MM.1S (cell line): ENCODE data around the gene HPS4.

Experiments used
- DNase-seq: peaks from one replicate; pipeline ENCODE4 v3.0.0-alpha.2; 2015
- H2AFZ ChIP-seq: fragments of 300-600 bp; sonication (generic); 2 replicates; pipeline ENCODE4 v1.6.0; 2016; ENCODE audit warnings: antibody characterized with exemption, low read length
- H3F3A ChIP-seq: fragments of 300-600 bp; sonication (generic); 2 replicates; pipeline ENCODE4 v1.6.1; 2016; ENCODE audit warnings: mild to moderate bottlenecking, antibody characterized with exemption, low read length, moderate library complexity, mixed read lengths; ENCODE audit not compliant: insufficient read depth
- H3K27ac ChIP-seq: fragments of 300-600 bp; sonication (generic); 2 replicates; pipeline ENCODE4 v1.5.1; 2016; ENCODE audit warnings: mild to moderate bottlenecking, low read length
- H3K27me3 ChIP-seq: fragments of 300-600 bp; sonication (generic); replicated peaks from 2 replicates; pipeline ENCODE4 v1.6.0; 2016; ENCODE audit warnings: low read length; ENCODE audit not compliant: insufficient read depth
- H3K36me3 ChIP-seq: fragments of 300-600 bp; sonication (generic); replicated peaks from 2 replicates; pipeline ENCODE4 v1.6.1; 2016; ENCODE audit warnings: mild to moderate bottlenecking, low read length, mixed read lengths; ENCODE audit not compliant: insufficient read depth
- H3K4me1 ChIP-seq: fragments of 300-600 bp; sonication (generic); 2 replicates; pipeline ENCODE4 v1.6.1; 2016; ENCODE audit warnings: low read length, mixed read lengths
- H3K4me2 ChIP-seq: fragments of 300-600 bp; sonication (generic); 2 replicates; pipeline ENCODE4 v1.6.0; 2016; ENCODE audit warnings: low read depth, low read length
- H3K4me3 ChIP-seq: fragments of 300-600 bp; sonication (generic); 2 replicates; pipeline ENCODE4 v1.5.1; 2016; ENCODE audit warnings: low read length, mixed read lengths
- H3K79me2 ChIP-seq: fragments of 300-600 bp; sonication (generic); 2 replicates; pipeline ENCODE4 v1.6.1; 2016; ENCODE audit warnings: mixed run types, low read length, mixed read lengths
- H3K9ac ChIP-seq: fragments of 300-600 bp; sonication (generic); 2 replicates; pipeline ENCODE4 v1.6.1; 2016; ENCODE audit warnings: low read length, mixed read lengths
- H3K9me2 ChIP-seq: fragments of 300-600 bp; sonication (generic); replicated peaks from 2 replicates; pipeline ENCODE4 v1.6.1; 2016; ENCODE audit warnings: mild to moderate bottlenecking, low read length, mixed read lengths; ENCODE audit not compliant: insufficient read depth
- H3K9me3 ChIP-seq: fragments of 300-600 bp; sonication (generic); replicated peaks from 2 replicates; pipeline ENCODE4 v1.6.1; 2016; ENCODE audit warnings: mild to moderate bottlenecking, low read length, mixed read lengths; ENCODE audit not compliant: insufficient read depth
- H4K20me1 ChIP-seq: fragments of 300-600 bp; sonication (generic); 2 replicates; pipeline ENCODE4 v1.6.1; 2016; ENCODE audit warnings: mild to moderate bottlenecking, low read length, moderate library complexity, mixed read lengths; ENCODE audit not compliant: insufficient read depth
- EZH2 ChIP-seq: fragments of 300-600 bp; sonication (generic); optimal IDR thresholded peaks from 2 replicates; pipeline ENCODE3; 2017; ENCODE audit warnings: low read depth, mild to moderate bottlenecking, antibody characterized with exemption, low read length, mixed read lengths
- EZH2phosphoT487 ChIP-seq: fragments of 300-600 bp; sonication (generic); IDR thresholded peaks from 2 replicates; pipeline ENCODE4 v1.6.1; 2018; ENCODE audit warnings: antibody characterized with exemption, low read length
- TF ChIP-seq, protein P1 (sequence below): fragments of 300-600 bp; sonication (generic); IDR thresholded peaks from 2 replicates; pipeline ENCODE4 v1.5.1; 2016; ENCODE audit warnings: antibody characterized with exemption, low read length, mixed read lengths

HPS4 gene

DNA sequence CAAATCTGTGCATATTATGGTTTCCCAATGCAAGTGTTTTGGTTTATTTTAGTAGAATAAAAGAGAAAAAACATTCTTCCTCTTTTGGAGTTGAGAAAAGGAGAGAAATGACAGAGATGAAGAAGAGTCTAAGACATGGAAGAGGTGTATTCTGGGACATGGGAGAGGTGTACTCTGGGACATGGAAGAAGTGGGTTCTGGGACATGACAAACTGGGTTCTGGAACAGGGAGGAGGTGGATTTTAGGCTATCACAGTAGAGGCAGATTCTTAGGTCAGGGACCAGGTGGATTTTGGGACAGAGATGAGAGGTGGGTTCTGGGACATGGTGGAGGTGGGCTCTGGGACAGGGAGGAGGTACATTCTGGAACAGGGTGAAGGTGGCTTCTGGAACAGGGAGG is 56.7 kb downstream of the HPS4 start:
- Histone ChIP-seq H3K27me3 (no peaks in the 10 kb centered on the region), H3K9me3 (no peaks in the 10 kb centered on the region), H3K36me3 (no peaks in the 10 kb centered on the region), H3K9me2 (no peaks in the 10 kb centered on the region), H3K27ac (no peak overlapping the region), H2AFZ (no peak overlapping the region), H3K9ac (no peak overlapping the region), H3K4me1 (peaks cover 27% of the 10 kb centered on the region), H3K4me2 (no peak overlapping the region), H4K20me1 (no peaks in the 10 kb centered on the region), H3K79me2 (peaks cover 15% of the 10 kb centered on the region), H3F3A (peaks cover 22% of the 10 kb centered on the region), H3K4me3 (no peak overlapping the region)
- no peak for TF ChIP-seq EZH2phosphoT487
- TF ChIP-seq, protein P1, sequence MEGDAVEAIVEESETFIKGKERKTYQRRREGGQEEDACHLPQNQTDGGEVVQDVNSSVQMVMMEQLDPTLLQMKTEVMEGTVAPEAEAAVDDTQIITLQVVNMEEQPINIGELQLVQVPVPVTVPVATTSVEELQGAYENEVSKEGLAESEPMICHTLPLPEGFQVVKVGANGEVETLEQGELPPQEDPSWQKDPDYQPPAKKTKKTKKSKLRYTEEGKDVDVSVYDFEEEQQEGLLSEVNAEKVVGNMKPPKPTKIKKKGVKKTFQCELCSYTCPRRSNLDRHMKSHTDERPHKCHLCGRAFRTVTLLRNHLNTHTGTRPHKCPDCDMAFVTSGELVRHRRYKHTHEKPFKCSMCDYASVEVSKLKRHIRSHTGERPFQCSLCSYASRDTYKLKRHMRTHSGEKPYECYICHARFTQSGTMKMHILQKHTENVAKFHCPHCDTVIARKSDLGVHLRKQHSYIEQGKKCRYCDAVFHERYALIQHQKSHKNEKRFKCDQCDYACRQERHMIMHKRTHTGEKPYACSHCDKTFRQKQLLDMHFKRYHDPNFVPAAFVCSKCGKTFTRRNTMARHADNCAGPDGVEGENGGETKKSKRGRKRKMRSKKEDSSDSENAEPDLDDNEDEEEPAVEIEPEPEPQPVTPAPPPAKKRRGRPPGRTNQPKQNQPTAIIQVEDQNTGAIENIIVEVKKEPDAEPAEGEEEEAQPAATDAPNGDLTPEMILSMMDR = no peak
- TF ChIP-seq EZH2 = no peak
- no peak for DNase-seq

DNA sequence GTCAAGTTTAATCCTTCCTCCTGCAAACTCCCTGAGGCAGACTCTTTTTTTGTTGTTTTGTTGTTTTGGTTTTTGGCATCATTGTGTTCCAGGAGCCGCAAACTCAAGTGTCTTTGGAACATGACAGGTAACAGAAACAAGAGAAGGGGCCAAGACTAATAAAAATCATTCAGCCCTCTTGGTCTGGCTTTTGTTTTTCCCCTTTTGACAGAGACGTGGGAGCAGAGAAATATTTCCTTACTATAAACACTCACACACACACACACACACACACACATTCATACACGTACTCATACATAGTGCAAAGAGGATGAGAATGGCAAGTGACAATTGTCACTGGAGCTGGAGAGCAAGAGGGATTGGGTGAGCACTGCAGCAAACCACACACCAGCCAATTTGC is 65.0 kb downstream of the HPS4 start:
- H3K27me3 ChIP-seq = no peaks in the 10 kb centered on the region
- H3K4me1 ChIP-seq = no peaks in the 10 kb centered on the region
- H3F3A ChIP-seq = no peaks in the 10 kb centered on the region
- H3K9me3 ChIP-seq = no peaks in the 10 kb centered on the region
- H3K9ac ChIP-seq = no peak overlapping the region
- no peak overlapping the region for H3K4me3 ChIP-seq
- no peaks in the 10 kb centered on the region for H4K20me1 ChIP-seq
- no peak for TF ChIP-seq EZH2phosphoT487
- TF ChIP-seq, protein P1 = no peak
- TF ChIP-seq EZH2 = no peak
- no peaks in the 10 kb centered on the region for H3K79me2 ChIP-seq
- H3K4me2 ChIP-seq = no peak overlapping the region
- H2AFZ ChIP-seq = no peak overlapping the region
- H3K9me2 ChIP-seq = no peaks in the 10 kb centered on the region
- DNase-seq = no peak
- H3K36me3 ChIP-seq = no peaks in the 10 kb centered on the region
- H3K27ac ChIP-seq = no peak overlapping the region

DNA sequence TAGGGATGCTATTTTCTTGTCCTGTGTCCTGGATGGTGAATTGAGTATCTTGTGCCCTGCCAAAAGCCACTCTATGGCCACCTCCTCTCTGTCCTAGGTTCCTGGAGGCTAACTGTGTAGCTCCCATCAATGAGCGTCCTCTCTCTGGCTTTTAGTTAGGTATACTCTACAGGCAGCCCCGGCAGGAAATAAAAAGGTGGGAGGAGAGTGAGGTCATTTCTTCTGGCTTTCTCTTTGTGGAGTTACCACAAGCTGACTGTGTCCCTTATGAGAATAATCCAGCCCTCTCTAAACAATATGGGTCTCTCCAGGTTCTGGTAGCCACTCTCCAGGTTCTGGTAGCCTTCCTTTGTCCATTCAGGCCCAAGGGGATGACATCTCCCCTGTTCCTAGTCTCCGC is 66.2 kb downstream of the HPS4 start:
- H3K9me3 ChIP-seq = no peaks in the 10 kb centered on the region
- H3K9ac ChIP-seq = no peak overlapping the region
- no peaks in the 10 kb centered on the region for H3K4me1 ChIP-seq
- H3F3A ChIP-seq = no peaks in the 10 kb centered on the region
- H3K36me3 ChIP-seq = no peaks in the 10 kb centered on the region
- no peaks in the 10 kb centered on the region for H3K9me2 ChIP-seq
- H3K27me3 ChIP-seq = no peaks in the 10 kb centered on the region
- H3K4me3 ChIP-seq = no peak overlapping the region
- no peak for DNase-seq
- TF ChIP-seq, protein P1 = no peak
- TF ChIP-seq EZH2 = no peak
- TF ChIP-seq EZH2phosphoT487 = no peak
- H3K4me2 ChIP-seq = no peak overlapping the region
- H2AFZ ChIP-seq = no peak overlapping the region
- no peaks in the 10 kb centered on the region for H3K79me2 ChIP-seq
- H4K20me1 ChIP-seq = no peaks in the 10 kb centered on the region
- no peak overlapping the region for H3K27ac ChIP-seq
